HCT116 (cell line): ENCODE measurements around the gene TMEM154. TPM values are rescaled to one million over a fixed set of nuclear protein-coding genes. Genes with fewer than 3 reads are reported as not detected.

Experiments
- ATAC-seq: fragments of 200-7000 bp; cut with Tn5 transposase; 2 replicates; pipeline ENCODE4 v1.9.1; 2020; ENCODE audit warnings: mild to moderate bottlenecking, moderate library complexity
- BruUV-seq: library from RNA; stranded (reverse); fragments of 400-500 nt; replicated peaks from 2 replicates; lab custom pipeline; 2021; lab: Mats Ljungman, UMichigan
- CTCF ChIA-PET: fragments of 300-600 bp; sonication (Branson Sonifier 250); formaldehyde crosslinking; loops from one replicate; lab custom pipeline; 2021; ENCODE audit warnings: antibody characterized with exemption; lab: Charles Lee
- POLR2A ChIA-PET: fragments of 300-600, 350-600 bp; sonication (Branson Sonifier 250); formaldehyde crosslinking; loops from one replicate; lab custom pipeline; 2021; ENCODE audit warnings: antibody characterized with exemption; lab: Charles Lee
- RAD21 ChIA-PET, 2 experiments: fragments of 300-600 bp; sonication (Branson Sonifier 250); formaldehyde crosslinking; loops; one replicate each; lab custom pipeline; 2023; ENCODE audit warnings: low total read pairs in 2 of 2; ENCODE audit not compliant: uncharacterized antibody in 2 of 2, unreplicated experiment in 2 of 2, low non-redundant PET in 1 of 2; lab: Charles Lee
- DNase-seq: peaks from one replicate; pipeline ENCODE4 v3.0.0-alpha.2; 2010; ENCODE audit warnings: low read depth, low spot score
- H2AFZ ChIP-seq: fragments of 200-600 bp; shearing (Covaris generic), sonication (generic); 2 replicates; pipeline ENCODE4 v1.6.1; 2017; ENCODE audit warnings: low read depth, mixed run types, mixed read lengths, antibody characterized with exemption, low read length; ENCODE audit not compliant: poor library complexity, severe bottlenecking
- H3K27ac ChIP-seq: 2 replicates; pipeline ENCODE4 v1.5.1; 2012; ENCODE audit warnings: low read depth, low read length
- H3K27me3 ChIP-seq: fragments of 200-600 bp; sonication (generic); 2 replicates; pipeline ENCODE4 v1.6.1; 2016; ENCODE audit warnings: mixed run types, low read length, mixed read lengths; ENCODE audit not compliant: insufficient read depth
- H3K36me3 ChIP-seq, 2 experiments: fragments of 200-500 bp in 1 of 2; fragments of 200-600 bp in 1 of 2; sonication (Bioruptor generic) in 1 of 2; sonication (generic) in 1 of 2; 2 replicates each; pipeline versions ENCODE4 v1.5.1 to v1.6.1; 2014 to 2016; ENCODE audit warnings: low read length in 2 of 2, inconsistent platforms in 1 of 2, mixed read lengths in 1 of 2, mixed run types in 1 of 2; ENCODE audit not compliant: insufficient read depth in 2 of 2, control insufficient read depth in 1 of 2
- H3K4me1 ChIP-seq, 2 experiments: fragments of 200-600 bp in 1 of 2; sonication (generic) in 1 of 2; 2 replicates each; pipeline versions ENCODE4 v1.5.1 to v1.6.1; 2012 to 2017; ENCODE audit warnings: low read length in 2 of 2, inconsistent platforms in 1 of 2, mild to moderate bottlenecking in 1 of 2, mixed read lengths in 1 of 2, mixed run types in 1 of 2, moderate library complexity in 1 of 2; ENCODE audit not compliant: insufficient read depth in 2 of 2, control insufficient read depth in 1 of 2
- H3K4me2 ChIP-seq: fragments of 200-600 bp; sonication (generic); 2 replicates; pipeline ENCODE4 v1.6.1; 2017; ENCODE audit warnings: mixed run types, low read length, mixed read lengths
- H3K4me3 ChIP-seq, 2 experiments: fragments of 200-600 bp in 1 of 2; sonication (generic) in 1 of 2; replicated peaks in 1 of 2; 2 replicates each; pipeline ENCODE4 v1.5.1; 2011 to 2016; ENCODE audit warnings: low read length in 2 of 2, control low read depth in 1 of 2, low read depth in 1 of 2, mild to moderate bottlenecking in 1 of 2, mixed read lengths in 1 of 2, mixed run types in 1 of 2
- H3K79me2 ChIP-seq: fragments of 200-600 bp; sonication (generic); 2 replicates; pipeline ENCODE4 v1.6.1; 2017; ENCODE audit warnings: mild to moderate bottlenecking, mixed run types, low read length, moderate library complexity, mixed read lengths; ENCODE audit not compliant: insufficient read depth
- H3K9ac ChIP-seq: fragments of 200-600 bp; sonication (generic); 2 replicates; pipeline ENCODE4 v1.6.1; 2016; ENCODE audit warnings: low read length, mixed read lengths
- H3K9me2 ChIP-seq: fragments of 200-600 bp; sonication (generic), shearing (Covaris generic); 2 replicates; pipeline ENCODE4 v1.6.1; 2017; ENCODE audit warnings: mixed run types, mild to moderate bottlenecking, moderate library complexity; ENCODE audit not compliant: insufficient read depth
- H3K9me3 ChIP-seq, 2 experiments: fragments of 200-500 bp in 1 of 2; fragments of 200-600 bp in 1 of 2; sonication (Bioruptor generic) in 1 of 2; sonication (generic) in 1 of 2; 2 replicates each; pipeline ENCODE4 v1.6.1; 2014 to 2017; ENCODE audit warnings: low read length in 2 of 2, mixed read lengths in 2 of 2, inconsistent platforms in 1 of 2, low read depth in 1 of 2, mild to moderate bottlenecking in 1 of 2, mixed run types in 1 of 2, moderate library complexity in 1 of 2; ENCODE audit not compliant: control insufficient read depth in 1 of 2, insufficient read depth in 1 of 2
- H4K20me1 ChIP-seq: fragments of 200-600 bp; sonication (generic), shearing (Covaris generic); 2 replicates; pipeline ENCODE4 v1.6.1; 2017; ENCODE audit warnings: mixed run types, mild to moderate bottlenecking, moderate library complexity; ENCODE audit not compliant: insufficient read depth
- CBX3 ChIP-seq: IDR thresholded peaks from 2 replicates; pipeline ENCODE4 v1.6.1; 2012; ENCODE audit warnings: low read depth
- CEBPB ChIP-seq: IDR thresholded peaks from 2 replicates; pipeline ENCODE4 v1.6.1; 2012; ENCODE audit warnings: low read depth
- EZH2phosphoT487 ChIP-seq: fragments of 200-600 bp; IDR thresholded peaks from 2 replicates; pipeline ENCODE4 v1.6.1; 2018; ENCODE audit warnings: antibody characterized with exemption, borderline replicate concordance
- FOSL1 ChIP-seq: IDR thresholded peaks from 2 replicates; pipeline ENCODE4 v1.6.1; 2012; ENCODE audit warnings: low read depth
- JUND ChIP-seq: IDR thresholded peaks from 2 replicates; pipeline ENCODE4 v1.6.1; 2012
- POLR2A ChIP-seq: IDR thresholded peaks from 2 replicates; pipeline ENCODE4 v1.7.0; 2011; ENCODE audit warnings: borderline replicate concordance; ENCODE audit not compliant: insufficient read depth, insufficient read length; ENCODE audit errors: extremely low read depth
- POLR2AphosphoS5 ChIP-seq: IDR thresholded peaks from 2 replicates; pipeline ENCODE4 v1.6.1; 2011; ENCODE audit warnings: mild to moderate bottlenecking, low read depth, low read length, moderate library complexity
- RAD21 ChIP-seq: IDR thresholded peaks from 2 replicates; pipeline ENCODE4 v1.6.1; 2012; ENCODE audit warnings: low read depth, mild to moderate bottlenecking
- SRF ChIP-seq: IDR thresholded peaks from 2 replicates; pipeline ENCODE4 v1.6.1; 2012; ENCODE audit warnings: low read depth
- YY1 ChIP-seq: IDR thresholded peaks from 2 replicates; pipeline ENCODE4 v1.6.1; 2011; ENCODE audit warnings: low read length, low read depth, moderate library complexity, mild to moderate bottlenecking; ENCODE audit not compliant: insufficient replicate concordance; ENCODE audit errors: extremely low read depth
- ZNF274 ChIP-seq: fragments of 200-500 bp; sonication (Bioruptor generic); IDR thresholded peaks from 2 replicates; pipeline ENCODE4 v1.6.1; 2014; ENCODE audit warnings: mild to moderate bottlenecking, low read depth, low read length, inconsistent platforms
- intact Hi-C: fragments of 100-400 bp; cut with micrococcal nuclease; formaldehyde crosslinking; loops from 2 replicates; pipeline ENCODE4 v1.10.0; 2022
- total RNA-seq: library from RNA; stranded (reverse); gene quantifications from one replicate; pipeline ENCODE4 v1.2.1, GENCODE V29; 2021; ENCODE audit not compliant: unreplicated experiment
- TF ChIP-seq, protein P1 (sequence below): IDR thresholded peaks from 2 replicates; pipeline ENCODE4 v1.6.1; 2012
- TF ChIP-seq, protein P2 (sequence below), 3 experiments: fragments of 200-600 bp in 1 of 3; sonication (generic) in 1 of 3; IDR thresholded peaks in 2 of 3; conservative IDR thresholded peaks in 1 of 3; 2 replicates each; pipeline ENCODE4 v1.5.1; 2012 to 2017; ENCODE audit warnings: low read depth in 2 of 3, low read length in 2 of 3, antibody characterized with exemption in 1 of 3, borderline replicate concordance in 1 of 3, control low read depth in 1 of 3, mild to moderate bottlenecking in 1 of 3, mixed read lengths in 1 of 3, mixed run types in 1 of 3, moderate library complexity in 1 of 3; ENCODE audit not compliant: insufficient read depth in 1 of 3

The TMEM154 gene
- total RNA-seq, 1 experiment from 2014 or later, result 2.4 TPM

DNA sequence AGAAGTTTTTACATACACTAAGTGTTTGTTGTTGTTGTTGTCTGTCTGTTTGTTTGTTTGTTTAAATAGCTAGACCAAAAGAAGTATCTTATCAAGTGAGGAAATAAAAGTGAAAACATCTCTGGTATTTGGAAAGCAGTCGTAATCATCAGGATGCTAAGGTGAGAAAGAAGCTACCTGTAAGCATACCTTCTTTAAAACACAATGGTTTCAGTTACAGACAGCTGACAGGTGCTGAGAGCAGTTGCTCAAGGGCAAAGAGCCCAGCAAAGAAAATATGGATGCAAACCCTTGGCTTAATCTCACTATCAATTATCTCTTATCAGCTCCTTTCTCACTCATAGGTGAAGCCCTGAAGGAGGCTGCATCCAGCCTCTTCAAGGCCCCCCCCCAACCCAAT, 101.1 kb downstream of the TMEM154 start:
- Histone ChIP-seq H3K27me3 (no peaks in the 10 kb centered on the region), H3K9me3 (no peaks in the 10 kb centered on the region), H3K9me2 (no peaks in the 10 kb centered on the region), H4K20me1 (no peaks in the 10 kb centered on the region), H3K36me3 (no peaks in the 10 kb centered on the region), H3K4me1 (no peaks in the 10 kb centered on the region), H3K9ac (no peak overlapping the region), H3K79me2 (no peaks in the 10 kb centered on the region), H3K4me2 (no peak overlapping the region), H3K4me3 (no peak overlapping the region), H3K27ac (no peak overlapping the region), H2AFZ (no peak overlapping the region)
- ChIA-PET POLR2A (interaction anchor here (1.1 kb wide), 1 partner anchor 11 kb away, joined by 4 read pairs; no protein-coding TSS in a partner anchor), CTCF (no interaction called here), RAD21 (no interaction called here)
- no peak for DNase-seq
- no peak for TF ChIP-seq SRF
- TF ChIP-seq FOSL1, result no peak
- no peak for TF ChIP-seq ZNF274
- no peak for TF ChIP-seq YY1
- TF ChIP-seq, protein P1, sequence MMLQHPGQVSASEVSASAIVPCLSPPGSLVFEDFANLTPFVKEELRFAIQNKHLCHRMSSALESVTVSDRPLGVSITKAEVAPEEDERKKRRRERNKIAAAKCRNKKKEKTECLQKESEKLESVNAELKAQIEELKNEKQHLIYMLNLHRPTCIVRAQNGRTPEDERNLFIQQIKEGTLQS, result no peak
- TF ChIP-seq JUND, result no peak
- intact Hi-C loops, result no loop called here
- ATAC-seq, result no peak
- no TSS peak for BruUV-seq

DNA sequence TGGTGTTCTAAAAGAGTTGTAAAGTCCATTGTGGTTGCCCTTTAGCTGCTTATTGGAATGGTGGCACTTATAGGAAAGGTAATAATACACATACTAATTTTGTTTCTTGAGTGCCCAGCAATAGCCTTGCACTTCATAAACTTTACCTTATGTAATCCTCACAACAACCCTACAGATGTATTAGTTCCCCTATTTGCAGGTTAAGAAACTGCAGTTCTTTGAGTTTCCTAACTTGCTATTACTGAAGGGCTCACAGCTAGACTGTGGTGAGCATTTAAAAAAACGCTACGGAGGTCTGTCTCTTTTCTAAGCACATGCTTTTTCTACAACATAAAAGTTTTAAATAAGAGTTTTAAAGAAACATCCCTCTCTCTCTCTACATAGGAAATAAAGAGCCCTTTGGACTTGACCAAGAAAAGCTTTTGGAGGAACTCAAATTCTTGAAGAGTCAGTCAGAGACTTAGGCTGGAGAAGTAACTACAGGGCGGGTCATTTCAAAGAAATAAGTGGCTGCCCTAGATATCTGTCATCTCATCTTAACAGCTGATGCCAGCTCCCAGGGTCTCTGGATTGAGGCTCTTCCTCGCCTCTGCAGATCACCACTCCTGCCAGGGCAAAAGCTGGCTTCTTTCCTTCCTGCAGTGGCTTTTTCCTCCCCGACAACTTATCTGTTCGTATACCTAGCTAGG, 101.9 kb downstream of the TMEM154 start:
- H4K20me1 ChIP-seq, result no peaks in the 10 kb centered on the region
- TF ChIP-seq CEBPB (no peak), YY1 (no peak), FOSL1 (no peak), POLR2A (no peak), RAD21 (no peak), POLR2AphosphoS5 (no peak), SRF (no peak), EZH2phosphoT487 (no peak), CBX3 (no peak)
- TF ChIP-seq, protein P1, result no peak
- TF ChIP-seq, protein P2, sequence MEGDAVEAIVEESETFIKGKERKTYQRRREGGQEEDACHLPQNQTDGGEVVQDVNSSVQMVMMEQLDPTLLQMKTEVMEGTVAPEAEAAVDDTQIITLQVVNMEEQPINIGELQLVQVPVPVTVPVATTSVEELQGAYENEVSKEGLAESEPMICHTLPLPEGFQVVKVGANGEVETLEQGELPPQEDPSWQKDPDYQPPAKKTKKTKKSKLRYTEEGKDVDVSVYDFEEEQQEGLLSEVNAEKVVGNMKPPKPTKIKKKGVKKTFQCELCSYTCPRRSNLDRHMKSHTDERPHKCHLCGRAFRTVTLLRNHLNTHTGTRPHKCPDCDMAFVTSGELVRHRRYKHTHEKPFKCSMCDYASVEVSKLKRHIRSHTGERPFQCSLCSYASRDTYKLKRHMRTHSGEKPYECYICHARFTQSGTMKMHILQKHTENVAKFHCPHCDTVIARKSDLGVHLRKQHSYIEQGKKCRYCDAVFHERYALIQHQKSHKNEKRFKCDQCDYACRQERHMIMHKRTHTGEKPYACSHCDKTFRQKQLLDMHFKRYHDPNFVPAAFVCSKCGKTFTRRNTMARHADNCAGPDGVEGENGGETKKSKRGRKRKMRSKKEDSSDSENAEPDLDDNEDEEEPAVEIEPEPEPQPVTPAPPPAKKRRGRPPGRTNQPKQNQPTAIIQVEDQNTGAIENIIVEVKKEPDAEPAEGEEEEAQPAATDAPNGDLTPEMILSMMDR (IDR thresholded peaks at IDR 0.05 in 2 of 3, conservative IDR thresholded peaks at IDR 0.05 in 1 of 3; ENCODE audit: borderline replicate concordance in 1 of 3, insufficient read depth in 1 of 3, low read depth in 2 of 3, low read length in 2 of 3), result no peak
- ChIA-PET POLR2A (interaction anchor here (1.1 kb wide), 1 partner anchor 10 kb away, joined by 4 read pairs; no protein-coding TSS in a partner anchor), RAD21 (no interaction called here), CTCF (no interaction called here)
- no peak overlapping the region for H3K27ac ChIP-seq
- BruUV-seq, result no TSS peak
- no peak overlapping the region for H3K4me3 ChIP-seq
- H2AFZ ChIP-seq, result no peak overlapping the region
- H3K9me2 ChIP-seq, result no peaks in the 10 kb centered on the region
- no peaks in the 10 kb centered on the region for H3K79me2 ChIP-seq
- intact Hi-C loops, result no loop called here
- no peak overlapping the region for H3K4me2 ChIP-seq
- H3K9me3 ChIP-seq, result no peaks in the 10 kb centered on the region
- ATAC-seq, result no peak
- H3K9ac ChIP-seq, result no peak overlapping the region
- H3K36me3 ChIP-seq, result no peaks in the 10 kb centered on the region
- H3K4me1 ChIP-seq, result no peaks in the 10 kb centered on the region
- DNase-seq, result no peak
- H3K27me3 ChIP-seq, result no peaks in the 10 kb centered on the region
